ENCODE data around the gene CCT4. TPM values are rescaled to one million over a fixed set of nuclear protein-coding genes. Genes with fewer than 3 reads are reported as not detected.
"Not testable (repeated sequence)": the region's sequence is repeated elsewhere in the genome, so short reads cannot be mapped to it uniquely, and the experiment has no call there.

Gene CCT4
- total RNA-seq, 2 donors from 2014 or later, result 64.9 to 69.8 TPM

DNA sequence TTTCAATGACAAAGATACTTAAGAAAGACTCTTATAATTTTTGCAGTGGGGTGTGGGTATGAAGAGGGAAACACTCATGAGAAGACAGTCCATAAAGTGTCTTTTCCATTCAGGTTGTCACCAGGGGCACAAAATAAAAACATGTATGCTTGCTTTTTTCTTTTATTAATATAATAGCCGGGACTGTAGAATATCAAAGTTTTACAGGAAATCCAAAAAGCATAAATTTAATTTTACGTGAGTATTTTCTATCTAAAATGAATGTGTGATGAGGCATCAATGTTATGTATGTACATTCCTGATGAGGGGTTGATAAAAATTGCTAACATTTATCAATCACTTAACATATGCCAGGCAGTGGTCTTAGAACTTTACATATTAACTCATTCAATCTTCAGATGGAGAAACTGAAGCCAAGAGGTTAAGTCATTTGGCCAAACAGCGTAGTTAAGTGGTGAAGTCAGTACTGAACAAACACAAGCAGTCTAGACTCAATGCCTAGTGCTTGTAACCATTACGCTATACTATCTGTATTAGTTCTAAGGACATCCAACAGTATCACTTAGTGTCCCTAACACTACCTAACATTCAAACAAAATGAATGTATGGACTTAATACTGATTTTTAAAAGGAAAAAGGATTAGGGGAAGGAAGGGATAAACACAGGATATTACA lies 10.7 kb downstream of the CCT4 start:
- Histone ChIP-seq H3K36me3 (peaks cover 97% of the 10 kb centered on the region), H3K4me1 (no peaks in the 10 kb centered on the region), H3K27ac (no peak overlapping the region), H3K27me3 (no peaks in the 10 kb centered on the region), H3K9me3 (no peaks in the 10 kb centered on the region), H3K4me3 (no peak overlapping the region)
- no peak for DNase-seq (ENCODE audit: low spot score)
- TF ChIP-seq, protein P1, sequence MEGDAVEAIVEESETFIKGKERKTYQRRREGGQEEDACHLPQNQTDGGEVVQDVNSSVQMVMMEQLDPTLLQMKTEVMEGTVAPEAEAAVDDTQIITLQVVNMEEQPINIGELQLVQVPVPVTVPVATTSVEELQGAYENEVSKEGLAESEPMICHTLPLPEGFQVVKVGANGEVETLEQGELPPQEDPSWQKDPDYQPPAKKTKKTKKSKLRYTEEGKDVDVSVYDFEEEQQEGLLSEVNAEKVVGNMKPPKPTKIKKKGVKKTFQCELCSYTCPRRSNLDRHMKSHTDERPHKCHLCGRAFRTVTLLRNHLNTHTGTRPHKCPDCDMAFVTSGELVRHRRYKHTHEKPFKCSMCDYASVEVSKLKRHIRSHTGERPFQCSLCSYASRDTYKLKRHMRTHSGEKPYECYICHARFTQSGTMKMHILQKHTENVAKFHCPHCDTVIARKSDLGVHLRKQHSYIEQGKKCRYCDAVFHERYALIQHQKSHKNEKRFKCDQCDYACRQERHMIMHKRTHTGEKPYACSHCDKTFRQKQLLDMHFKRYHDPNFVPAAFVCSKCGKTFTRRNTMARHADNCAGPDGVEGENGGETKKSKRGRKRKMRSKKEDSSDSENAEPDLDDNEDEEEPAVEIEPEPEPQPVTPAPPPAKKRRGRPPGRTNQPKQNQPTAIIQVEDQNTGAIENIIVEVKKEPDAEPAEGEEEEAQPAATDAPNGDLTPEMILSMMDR (IDR thresholded peaks at IDR 0.05), result no peak

DNA sequence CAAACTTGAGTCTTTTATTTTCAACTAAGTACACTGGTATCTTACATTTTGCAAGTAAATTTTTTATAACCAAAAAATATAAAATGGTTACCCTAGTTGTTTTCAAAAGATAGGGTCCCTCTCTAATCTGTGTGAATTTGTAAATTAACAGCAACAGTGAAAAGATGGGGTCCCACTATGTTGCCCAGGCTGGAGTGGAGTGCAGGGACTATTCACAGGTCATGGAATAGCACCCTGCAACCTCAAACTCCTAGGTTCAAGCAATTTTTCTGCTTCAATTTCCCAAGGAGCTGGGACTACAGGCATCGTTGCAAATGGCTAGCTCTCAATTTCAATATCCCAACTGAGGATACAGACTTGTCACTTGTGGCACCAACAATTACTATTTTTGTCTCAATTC lies 12.1 kb downstream of the CCT4 start:
- TF ChIP-seq, protein P1 (IDR thresholded peaks at IDR 0.05), result no peak
- H3K4me1 ChIP-seq, result no peaks in the 10 kb centered on the region
- H3K36me3 ChIP-seq, result peaks cover 98% of the 10 kb centered on the region
- H3K27me3 ChIP-seq, result no peaks in the 10 kb centered on the region
- H3K9me3 ChIP-seq, result no peaks in the 10 kb centered on the region
- no peak for DNase-seq (ENCODE audit: low spot score)
- H3K4me3 ChIP-seq, result no peak overlapping the region
- H3K27ac ChIP-seq, result no peak overlapping the region

DNA sequence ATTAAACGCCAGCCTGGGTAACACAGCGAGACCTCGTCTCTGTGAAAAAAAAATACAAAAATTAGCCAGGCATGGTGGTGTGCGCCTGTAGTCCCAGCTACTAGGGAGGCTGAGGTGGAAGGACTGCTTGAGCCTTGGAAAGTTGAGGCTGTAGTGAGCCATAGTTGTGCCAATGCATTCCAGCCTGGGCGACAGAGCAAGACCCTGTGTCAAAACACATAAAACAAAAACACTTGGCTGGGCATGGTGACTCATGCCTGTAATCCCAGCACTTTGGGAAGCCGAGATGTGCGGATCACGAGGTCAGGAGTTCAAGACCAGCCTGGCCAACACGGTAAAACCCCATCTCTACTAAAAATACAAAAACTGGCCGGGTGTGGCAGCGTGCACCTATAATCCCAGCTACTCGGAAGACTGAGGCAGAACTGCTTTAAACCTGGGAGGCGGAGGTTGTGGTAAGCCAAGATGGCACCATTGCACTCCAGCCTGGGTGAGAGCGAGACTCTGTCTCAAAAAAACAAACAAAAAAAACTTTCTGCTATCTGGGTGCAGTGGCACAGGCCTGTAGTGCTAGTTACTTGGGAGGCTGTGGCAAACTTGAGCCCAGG lies 21.9 kb downstream of the CCT4 start:
- H3K27ac ChIP-seq; H3K4me1 ChIP-seq; H3K9me3 ChIP-seq; H3K27me3 ChIP-seq; H3K4me3 ChIP-seq; DNase-seq (ENCODE audit: low spot score): not testable (repeated sequence)
- peaks cover 60% of the 10 kb centered on the region for H3K36me3 ChIP-seq

DNA sequence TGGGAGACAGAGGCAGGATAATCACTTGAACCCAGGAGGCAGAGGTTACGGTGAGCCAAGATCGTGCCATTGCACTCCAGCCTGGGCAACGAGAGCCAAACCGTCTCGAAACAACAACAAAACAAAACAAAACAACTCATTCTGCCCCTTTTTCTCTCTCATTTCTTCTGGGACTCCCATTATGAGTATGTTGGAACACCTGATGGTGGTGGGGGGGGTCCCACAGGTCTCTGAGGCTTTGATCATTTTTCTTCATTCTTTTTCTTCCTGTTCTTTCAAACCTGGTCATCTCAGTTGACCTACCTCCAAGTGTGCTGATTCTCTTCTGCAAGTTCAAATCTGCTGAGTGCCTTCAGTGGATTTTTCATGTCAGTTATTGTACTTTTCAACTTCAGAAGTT lies 26.4 kb downstream of the CCT4 start:
- TF ChIP-seq, protein P1 (IDR thresholded peaks at IDR 0.05), result no peak
- Histone ChIP-seq H3K27ac (no peak overlapping the region), H3K4me3 (no peak overlapping the region), H3K9me3 (no peaks in the 10 kb centered on the region), H3K36me3 (peaks cover 16% of the 10 kb centered on the region), H3K27me3 (no peaks in the 10 kb centered on the region), H3K4me1 (no peaks in the 10 kb centered on the region)
- no peak for DNase-seq (ENCODE audit: low spot score)

DNA sequence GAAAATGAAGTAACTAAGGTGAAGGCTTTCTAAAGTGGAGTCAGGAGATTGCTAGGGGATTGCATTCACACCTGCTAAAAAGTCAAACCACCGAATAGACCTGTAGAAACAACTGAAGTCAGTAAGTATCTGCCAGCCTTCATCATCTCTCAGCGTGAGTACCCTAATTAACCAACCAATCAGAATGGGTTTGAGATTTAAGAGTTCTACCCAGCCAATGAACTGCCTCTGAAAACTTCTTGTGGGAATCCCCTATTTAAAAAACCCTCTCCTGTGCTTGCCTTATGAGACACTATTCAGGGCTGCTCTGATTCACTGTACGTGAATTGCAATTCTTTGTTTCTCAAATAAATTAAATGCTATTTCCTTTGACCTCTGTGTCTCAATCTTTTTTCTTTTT lies 31.2 kb downstream of the CCT4 start:
- Histone ChIP-seq H3K4me3 (no peak overlapping the region), H3K27ac (no peak overlapping the region), H3K9me3 (no peaks in the 10 kb centered on the region), H3K4me1 (peaks cover 0 to 7% of the 10 kb centered on the region in 2 donors), H3K36me3 (no peaks in the 10 kb centered on the region), H3K27me3 (no peaks in the 10 kb centered on the region)
- no peak for DNase-seq (ENCODE audit: low spot score)
- TF ChIP-seq, protein P1 (IDR thresholded peaks at IDR 0.05), result no peak

GRCh38 chr2:61855318-61855613 lies 33.2 kb downstream of the CCT4 start:
- TF ChIP-seq, protein P1 (IDR thresholded peaks at IDR 0.05), result no peak
- peak overlapping the region; percentile 74 to 85 for H3K4me3 ChIP-seq
- H3K27me3 ChIP-seq, result no peaks in the 10 kb centered on the region
- peak overlapping the region; percentile 85 to 95 for H3K27ac ChIP-seq
- no peaks in the 10 kb centered on the region for H3K36me3 ChIP-seq
- H3K9me3 ChIP-seq, result no peaks in the 10 kb centered on the region
- H3K4me1 ChIP-seq, result peaks cover 0 to 7% of the 10 kb centered on the region in 2 donors
- no peak for DNase-seq (ENCODE audit: low spot score)

Data from right atrium auricular region (tissue), 2 donors.